Prostate gland (tissue), 2 donors: ENCODE data around the gene DHX34. TPM values are rescaled to one million over a fixed set of nuclear protein-coding genes. Genes with fewer than 3 reads are reported as not detected.
"Not testable (repeated sequence)": the region's sequence is repeated elsewhere in the genome, so short reads cannot be mapped to it uniquely, and the experiment has no call there.

Source experiments
- DNase-seq: peaks from one replicate; pipeline ENCODE4 v3.0.0-alpha.2; 2019; ENCODE audit warnings: low spot score
- H3K27ac ChIP-seq, 2 donors: fragments of 200-600 bp; sonication (generic); 2 replicates each; pipeline ENCODE4 v1.5.1; 2017 to 2019
- H3K27me3 ChIP-seq: fragments of 200-600 bp; sonication (generic); replicated peaks from 2 replicates; pipeline ENCODE4 v1.5.1; 2019; ENCODE audit not compliant: insufficient read depth
- H3K36me3 ChIP-seq, 2 donors: fragments of 200-600 bp; sonication (generic); 1 replicate in 1 of 2; 2 replicates in 1 of 2; pipeline versions ENCODE4 v1.5.1 to v1.8.1; 2017 to 2019
- H3K4me1 ChIP-seq: fragments of 200-600 bp; sonication (generic); replicated peaks from 2 replicates; pipeline ENCODE4 v1.5.1; 2019
- H3K4me3 ChIP-seq, 2 donors: fragments of 200-600 bp; sonication (generic); 2 replicates each; pipeline ENCODE4 v1.5.1; 2017 to 2019
- H3K9me3 ChIP-seq: fragments of 200-600 bp; sonication (generic); 2 replicates; pipeline ENCODE4 v1.5.1; 2017
- POLR2A ChIP-seq: fragments of 450-650 bp; IDR thresholded peaks from one replicate; pipeline ENCODE4 v1.6.1; 2016; ENCODE audit warnings: antibody characterized with exemption, mild to moderate bottlenecking
- POLR2AphosphoS5 ChIP-seq: sonication (generic); formaldehyde crosslinking; IDR thresholded peaks from one replicate; pipeline ENCODE4 v1.6.1; 2017; ENCODE audit warnings: antibody characterized with exemption
- WGBS: methylation state at CpG from one replicate; pipeline ENCODE4 v1.1.5; 2018; 5-methylcytosine and 5-hydroxymethylcytosine counted together
- intact Hi-C: fragments of 100-400 bp; cut with DNase I; formaldehyde crosslinking; loops from one replicate; pipeline ENCODE4 v1.14.2; 2022
- total RNA-seq, 2 donors: library from RNA; depleted of rRNA; stranded (reverse); fragments of >200 nt; gene quantifications; one replicate each; pipeline ENCODE4 v1.1.0, GENCODE V29; 2016
- TF ChIP-seq, protein P1 (sequence below), 4 experiments: fragments of 200-600 bp in 2 of 4; fragments of 450-650 bp in 2 of 4; sonication (generic) in 2 of 4; IDR thresholded peaks; 1 replicate in 3 of 4; 2 replicates in 1 of 4; pipeline ENCODE4 v1.5.1; 2016 to 2019; ENCODE audit warnings: antibody characterized with exemption in 4 of 4, mild to moderate bottlenecking in 2 of 4, moderate library complexity in 2 of 4

The DHX34 gene
- total RNA-seq, 2 donors from 2014 or later, result 15.5 to 41.8 TPM

DNA sequence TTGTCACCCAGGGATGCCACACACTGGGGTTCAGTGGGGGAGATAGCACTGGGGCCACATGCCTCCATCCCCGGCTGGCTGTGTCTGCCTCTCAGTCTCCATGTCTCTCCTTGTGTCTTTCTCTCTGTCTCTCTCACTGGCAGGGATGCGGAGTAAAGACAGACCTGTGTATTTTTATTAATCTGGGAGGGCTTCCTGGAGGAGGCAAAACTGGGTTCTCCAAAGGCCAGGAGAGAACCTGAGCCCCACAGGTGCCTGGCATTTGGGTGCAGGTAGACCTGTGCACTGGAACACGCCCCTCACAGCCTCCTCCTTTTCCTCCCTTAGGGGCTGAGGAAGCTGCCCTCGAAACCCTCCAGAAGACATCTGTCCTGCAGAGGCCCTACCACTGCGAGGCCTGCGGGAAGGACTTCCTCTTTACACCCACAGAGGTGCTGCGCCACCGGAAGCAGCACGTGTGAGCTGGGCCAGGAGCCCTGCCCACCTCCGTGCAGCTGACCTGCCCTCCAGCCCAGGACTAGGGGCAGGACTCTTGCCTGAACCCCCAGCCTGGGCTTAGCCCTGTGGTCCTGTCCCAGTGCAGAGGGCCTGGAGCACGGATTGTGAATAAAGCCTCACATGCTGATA, 32.7 kb downstream of the DHX34 start:
- 73% methylated on average over 11 of the region's 11 CpGs for WGBS
- Histone ChIP-seq H3K9me3 (no peaks in the 10 kb centered on the region), H3K36me3 (peaks cover 6 to 7% of the 10 kb centered on the region in 2 donors), H3K27me3 (no peaks in the 10 kb centered on the region), H3K27ac (no peak overlapping the region), H3K4me1 (no peaks in the 10 kb centered on the region), H3K4me3 (no peak overlapping the region)
- TF ChIP-seq POLR2A (no peak), POLR2AphosphoS5 (no peak)
- TF ChIP-seq, protein P1, sequence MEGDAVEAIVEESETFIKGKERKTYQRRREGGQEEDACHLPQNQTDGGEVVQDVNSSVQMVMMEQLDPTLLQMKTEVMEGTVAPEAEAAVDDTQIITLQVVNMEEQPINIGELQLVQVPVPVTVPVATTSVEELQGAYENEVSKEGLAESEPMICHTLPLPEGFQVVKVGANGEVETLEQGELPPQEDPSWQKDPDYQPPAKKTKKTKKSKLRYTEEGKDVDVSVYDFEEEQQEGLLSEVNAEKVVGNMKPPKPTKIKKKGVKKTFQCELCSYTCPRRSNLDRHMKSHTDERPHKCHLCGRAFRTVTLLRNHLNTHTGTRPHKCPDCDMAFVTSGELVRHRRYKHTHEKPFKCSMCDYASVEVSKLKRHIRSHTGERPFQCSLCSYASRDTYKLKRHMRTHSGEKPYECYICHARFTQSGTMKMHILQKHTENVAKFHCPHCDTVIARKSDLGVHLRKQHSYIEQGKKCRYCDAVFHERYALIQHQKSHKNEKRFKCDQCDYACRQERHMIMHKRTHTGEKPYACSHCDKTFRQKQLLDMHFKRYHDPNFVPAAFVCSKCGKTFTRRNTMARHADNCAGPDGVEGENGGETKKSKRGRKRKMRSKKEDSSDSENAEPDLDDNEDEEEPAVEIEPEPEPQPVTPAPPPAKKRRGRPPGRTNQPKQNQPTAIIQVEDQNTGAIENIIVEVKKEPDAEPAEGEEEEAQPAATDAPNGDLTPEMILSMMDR (IDR thresholded peaks at IDR 0.05), result no peak
- intact Hi-C loops, result no loop called here
- DNase-seq, result no peak

GRCh38 chr19:47383890-47384289, 34.8 kb downstream of the DHX34 start:
- 81% methylated on average over 5 of the region's 5 CpGs for WGBS
- intact Hi-C loops, result not testable (repeated sequence)

GRCh38 chr19:47384533-47384932, 35.4 kb downstream of the DHX34 start:
- H3K27ac ChIP-seq, intact Hi-C loops, H3K27me3 ChIP-seq, DNase-seq, H3K4me3 ChIP-seq, H3K36me3 ChIP-seq, H3K4me1 ChIP-seq, H3K9me3 ChIP-seq: not testable (repeated sequence)
- WGBS, result 84% methylated on average over 4 of the region's 4 CpGs

More at GRCh38 chr19:47383890-47384289, 34.8 kb downstream of the DHX34 start:
- not testable (repeated sequence) for H3K36me3 ChIP-seq, DNase-seq, H3K4me1 ChIP-seq, H3K4me3 ChIP-seq, H3K27ac ChIP-seq, H3K9me3 ChIP-seq, H3K27me3 ChIP-seq

- H3K4me3 ChIP-seq, H3K9me3 ChIP-seq, H3K4me1 ChIP-seq, H3K27ac ChIP-seq, intact Hi-C loops, H3K36me3 ChIP-seq, H3K27me3 ChIP-seq, DNase-seq: not testable (repeated sequence)
- WGBS, result 90% methylated on average over 12 of the region's 12 CpGs
Observed at GRCh38 chr19:47386582-47386981, 37.5 kb downstream of the DHX34 start.

GRCh38 chr19:47387623-47388022, 38.5 kb downstream of the DHX34 start:
- H3K27ac ChIP-seq, H3K36me3 ChIP-seq, intact Hi-C loops, H3K27me3 ChIP-seq, DNase-seq, H3K4me1 ChIP-seq, H3K4me3 ChIP-seq, H3K9me3 ChIP-seq: not testable (repeated sequence)
- 84% methylated on average over 3 of the region's 3 CpGs for WGBS

GRCh38 chr19:47388721-47389120, 39.6 kb downstream of the DHX34 start:
- H3K9me3 ChIP-seq, intact Hi-C loops, H3K36me3 ChIP-seq, H3K4me3 ChIP-seq, H3K4me1 ChIP-seq, DNase-seq, H3K27ac ChIP-seq, H3K27me3 ChIP-seq: not testable (repeated sequence)
- 91% methylated on average over 5 of the region's 5 CpGs for WGBS

GRCh38 chr19:47389150-47389556, 40.0 kb downstream of the DHX34 start:
- TF ChIP-seq POLR2AphosphoS5 (no peak), POLR2A (no peak)
- TF ChIP-seq, protein P1 (IDR thresholded peaks at IDR 0.05), result no peak
- Histone ChIP-seq H3K9me3 (no peaks in the 10 kb centered on the region), H3K36me3 (no peaks in the 10 kb centered on the region), H3K4me3 (no peak overlapping the region), H3K4me1 (no peaks in the 10 kb centered on the region), H3K27ac (no peak overlapping the region), H3K27me3 (no peaks in the 10 kb centered on the region)
- DNase-seq, result no peak
- WGBS, result 72% methylated on average over 9 of the region's 9 CpGs
- intact Hi-C loops, result no loop called here
